ENCODE data around the gene GRID1.

GRID1 gene

GRCh38 chr10:86355571-86356038 lies 11.0 kb downstream of the GRID1 start:
- peak in 56 of 58 donors; percentile 31 to 96 (median 83) for DNase-seq

GRCh38 chr10:86354761-86355540 lies 11.6 kb downstream of the GRID1 start:
- DNase-seq, result peak in 4 of 58 donors; percentile 15 to 41 (median 28)

DNA sequence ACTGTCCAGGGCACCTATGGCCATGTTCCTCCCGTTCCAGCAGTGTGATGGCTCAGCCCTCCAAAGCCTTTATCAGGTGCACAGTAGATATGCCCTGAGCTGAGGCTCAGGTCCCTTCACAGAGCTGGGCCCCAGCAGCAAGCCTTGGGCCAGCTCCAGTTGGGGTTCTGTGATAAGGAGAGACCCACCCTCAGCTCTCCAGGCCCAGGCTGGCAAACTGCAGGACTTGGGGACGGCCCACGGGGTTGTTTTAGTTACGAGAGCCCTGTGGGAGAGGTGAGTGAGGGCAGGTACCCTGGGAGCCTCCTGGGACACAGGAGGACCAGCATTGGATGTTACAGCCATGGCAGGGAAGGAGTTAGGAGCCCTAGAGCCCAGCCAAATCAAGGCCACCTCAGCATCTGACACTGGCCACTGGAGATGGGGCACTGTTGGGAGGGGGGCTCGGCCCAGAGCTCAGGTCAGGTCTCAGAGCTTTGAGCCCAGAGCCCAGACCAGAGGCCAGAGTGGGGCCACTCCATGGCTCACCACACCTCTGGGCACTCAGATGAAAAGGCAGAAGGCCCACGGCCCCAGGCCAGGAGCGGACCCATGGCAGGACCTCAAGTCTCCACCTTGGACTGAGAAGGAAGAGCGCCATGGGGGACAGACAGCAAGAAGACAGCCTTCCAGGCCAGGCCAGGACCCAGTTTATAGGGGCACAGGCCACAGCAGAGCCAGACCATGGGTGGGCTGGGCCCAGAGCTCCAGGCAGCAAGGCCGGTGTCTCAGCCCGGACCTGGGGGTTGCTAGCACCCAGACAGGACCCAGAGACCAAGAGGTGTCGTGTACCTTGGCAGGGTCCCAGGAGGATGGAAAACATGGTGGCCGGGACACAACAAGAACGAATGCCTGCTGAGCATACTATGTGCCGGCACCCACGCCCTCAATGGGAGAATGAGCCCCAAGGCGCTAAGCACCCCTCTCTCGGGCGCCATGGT lies 12.8 kb downstream of the GRID1 start:
- no peak for DNase-seq

DNA sequence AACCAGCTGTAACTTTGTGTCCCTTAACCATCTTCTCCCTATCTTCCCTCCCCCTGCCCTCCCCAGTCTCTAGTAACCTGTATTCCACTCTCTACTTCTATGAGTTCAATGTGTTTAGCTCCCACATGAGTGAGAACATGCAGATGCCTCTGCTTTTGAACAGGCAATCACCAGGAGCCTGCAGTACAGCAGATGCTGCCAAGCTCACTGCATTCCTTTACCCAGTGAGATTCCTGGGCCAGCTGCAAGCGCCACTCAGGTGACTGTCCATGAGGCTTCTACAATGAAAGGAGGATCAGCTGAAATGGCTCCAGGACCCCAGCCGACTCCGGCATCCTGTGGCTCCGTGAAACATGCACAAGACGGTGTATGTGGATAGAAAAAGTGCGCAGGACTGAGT lies 15.7 kb downstream of the GRID1 start:
- DNase-seq, result no peak

DNA sequence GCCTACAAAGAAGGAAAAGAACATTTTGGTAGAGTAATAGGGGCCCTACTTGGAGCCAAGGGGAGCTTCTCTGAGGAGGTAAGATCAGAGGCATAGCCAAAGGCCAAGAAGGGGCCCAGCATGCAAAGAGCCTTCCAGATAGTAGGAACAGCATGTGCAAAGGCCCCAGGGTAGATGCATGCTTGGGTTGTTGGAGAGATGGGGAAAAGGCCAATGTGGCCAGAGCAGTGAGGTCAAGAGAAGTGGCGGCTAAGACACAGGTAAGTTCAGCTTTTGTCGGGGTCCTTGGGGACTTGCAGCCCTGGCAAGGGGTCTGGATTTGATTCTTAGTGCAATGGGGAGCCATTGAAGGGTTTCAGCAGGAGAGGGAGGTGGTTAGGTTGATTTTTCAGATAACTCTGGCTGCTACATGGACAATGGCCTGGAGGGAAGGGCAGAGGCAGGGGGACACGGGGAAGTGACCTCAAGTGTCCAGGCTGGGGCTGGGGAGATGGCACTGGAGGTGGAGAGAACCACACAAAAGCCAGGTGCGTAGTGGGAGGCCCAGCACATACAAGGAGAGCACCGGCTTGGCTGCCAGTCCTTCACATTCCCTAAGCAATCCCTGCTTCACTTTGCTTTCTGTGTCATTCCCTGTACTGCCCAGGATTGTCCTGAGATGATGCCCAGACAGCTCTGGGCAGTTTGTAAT lies 16.5 kb downstream of the GRID1 start:
- DNase-seq, result no peak

DNA sequence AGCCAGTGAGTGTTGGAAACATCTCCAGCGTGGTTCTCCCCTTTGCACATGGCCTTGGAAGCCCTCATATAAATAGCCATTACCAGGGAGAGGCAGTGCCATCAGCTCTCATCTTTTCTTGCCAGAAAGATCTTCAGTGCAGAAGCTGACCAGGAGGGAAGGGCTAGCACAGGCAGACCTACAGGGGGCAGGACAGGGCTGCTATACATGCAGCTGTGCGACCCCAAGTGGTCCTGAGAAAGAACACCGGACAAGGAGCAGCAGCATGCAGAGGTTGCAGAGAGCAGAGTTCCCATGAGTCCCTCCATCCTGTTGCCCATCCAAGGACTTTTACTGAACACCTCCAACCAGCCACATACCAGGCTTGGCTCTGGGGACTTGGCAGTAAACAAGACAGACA lies 17.1 kb downstream of the GRID1 start:
- DNase-seq, result no peak

DNA sequence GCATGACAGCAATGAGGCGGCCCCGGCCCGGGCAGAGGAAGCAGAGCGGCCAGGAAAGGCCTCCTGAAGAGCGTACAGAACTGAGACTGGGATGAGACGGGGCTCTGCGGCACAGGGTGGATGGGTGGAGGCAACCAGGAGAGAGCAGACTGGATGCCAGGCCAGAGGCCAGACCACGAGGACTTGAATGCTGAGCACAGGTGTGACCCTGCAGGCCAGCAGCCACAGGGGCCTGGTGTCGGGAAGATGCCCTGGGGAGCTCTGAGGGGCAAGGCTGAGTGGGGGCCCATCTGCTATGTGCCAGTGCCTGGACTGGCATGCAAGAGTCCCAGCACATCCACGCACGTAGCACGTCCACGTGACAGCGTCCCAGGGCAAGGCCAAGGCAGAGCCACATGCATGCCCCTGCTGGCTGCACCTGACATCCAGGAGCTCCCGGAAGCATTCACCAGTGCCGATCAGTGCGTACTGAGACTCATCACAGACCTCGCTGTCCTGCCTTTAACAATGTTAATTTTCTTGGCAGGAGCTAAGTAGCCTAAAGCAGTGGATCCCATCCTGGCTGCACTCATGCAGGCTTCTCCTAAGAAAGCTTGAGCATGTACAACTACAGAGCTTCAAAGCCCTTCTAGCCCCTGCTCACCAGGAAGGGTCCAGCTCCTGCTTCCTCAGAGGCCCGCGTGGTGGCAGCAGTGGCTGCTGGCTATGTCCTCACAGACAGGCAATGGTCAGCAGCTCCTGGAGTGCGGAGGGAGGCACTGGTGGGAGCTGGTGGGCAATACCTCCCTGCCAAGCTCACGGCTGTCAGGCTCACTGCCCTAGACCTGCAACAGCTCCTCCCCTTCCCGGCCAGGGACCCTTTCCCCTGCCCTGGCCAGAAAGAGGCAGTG lies 18.0 kb downstream of the GRID1 start:
- DNase-seq, result peak in 29 of 58 donors; percentile 9 to 64 (median 31)

DNA sequence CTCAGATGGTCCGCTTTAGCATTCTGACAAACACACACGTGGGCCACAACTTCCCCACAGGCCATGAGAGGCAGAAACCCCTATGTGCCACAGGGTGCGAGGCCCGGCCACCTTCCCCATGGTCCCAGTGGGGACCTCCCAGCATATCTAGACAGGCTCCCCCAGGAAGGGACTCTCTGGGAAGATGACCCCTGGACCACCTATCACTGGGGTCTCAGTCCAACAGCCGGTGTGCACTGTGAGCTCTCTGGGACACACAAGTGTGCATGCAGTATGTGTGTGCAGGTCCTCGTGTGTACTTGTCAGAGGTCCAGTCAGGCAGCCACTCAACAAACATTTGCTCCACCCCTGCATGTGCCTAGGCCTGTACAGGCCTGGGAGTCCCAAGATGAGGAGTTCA lies 18.7 kb downstream of the GRID1 start:
- DNase-seq, result no peak

GRCh38 chr10:86346799-86347665 lies 19.6 kb downstream of the GRID1 start:
- DNase-seq, result no peak

- no peak for DNase-seq
These were observed 20.5 kb downstream of the GRID1 start for GRCh38 chr10:86345859-86346798.

DNA sequence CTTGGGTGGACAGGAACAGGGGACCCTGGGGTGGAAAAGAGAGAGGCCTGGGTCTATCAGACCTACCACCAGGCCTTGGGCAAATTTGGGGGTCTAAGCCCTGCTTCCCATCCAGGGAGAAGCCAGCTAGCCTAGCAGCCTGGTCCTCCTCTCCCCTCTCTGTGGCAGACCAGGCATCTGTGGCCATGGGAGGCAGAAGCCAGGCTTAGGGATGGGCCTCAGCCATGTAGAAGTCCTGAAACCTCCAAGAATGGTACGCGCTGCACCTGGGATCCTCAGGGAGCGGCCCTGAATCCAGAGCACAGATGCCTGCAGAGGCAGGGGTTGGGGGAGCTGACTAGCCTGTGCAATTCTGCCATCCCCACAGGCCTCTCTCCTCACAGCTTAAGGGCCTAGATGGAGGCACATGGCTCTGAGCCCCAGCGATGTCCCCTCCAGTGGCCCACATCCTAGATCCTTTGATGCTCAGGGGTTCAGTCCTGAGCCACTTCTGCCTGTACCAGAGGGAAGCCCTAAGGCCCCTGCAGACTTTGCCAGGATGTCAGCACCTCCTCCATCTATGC lies 21.2 kb downstream of the GRID1 start:
- DNase-seq, result no peak

DNA sequence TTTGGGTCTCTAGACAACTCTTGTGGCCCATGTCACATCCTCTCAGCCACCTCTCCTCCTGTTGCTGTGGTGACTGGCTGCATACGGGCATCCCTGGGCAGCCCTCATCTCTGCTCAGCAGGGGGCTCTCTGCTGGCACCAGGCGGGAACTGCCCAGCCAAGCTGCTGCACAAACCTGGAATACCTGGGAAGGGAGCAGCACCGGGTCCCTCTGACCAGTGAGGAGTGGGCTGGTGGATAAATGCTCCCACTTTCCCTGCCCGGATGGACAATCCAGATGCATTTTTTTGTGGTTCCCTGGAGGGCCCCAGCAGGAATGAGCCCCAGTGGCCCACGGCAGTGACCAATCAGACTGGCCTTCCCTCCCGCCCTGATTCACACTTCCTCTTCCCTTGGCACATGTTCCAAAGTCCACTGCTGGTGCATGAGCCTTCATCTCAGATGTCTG lies 21.9 kb downstream of the GRID1 start:
- no peak for DNase-seq

DNA sequence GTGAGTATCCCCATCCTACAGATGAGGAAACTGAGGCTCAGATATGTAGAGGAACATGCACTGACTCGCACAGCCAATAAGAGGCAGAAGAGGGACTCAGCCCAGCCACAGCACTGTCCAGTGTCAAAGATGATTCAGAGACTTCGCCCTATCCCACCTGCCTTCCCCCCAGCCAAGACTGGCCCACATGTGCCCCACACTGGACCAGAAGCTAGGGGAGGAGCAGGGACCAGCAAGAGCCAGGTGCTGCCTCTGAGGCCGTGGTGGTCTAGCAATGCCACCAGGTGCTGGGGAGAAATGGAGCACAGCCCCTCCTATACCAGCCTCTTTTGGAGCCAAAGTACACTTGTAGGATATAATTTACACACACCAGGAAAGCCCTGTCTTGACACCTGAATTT lies 22.3 kb downstream of the GRID1 start:
- no peak for DNase-seq

DNA sequence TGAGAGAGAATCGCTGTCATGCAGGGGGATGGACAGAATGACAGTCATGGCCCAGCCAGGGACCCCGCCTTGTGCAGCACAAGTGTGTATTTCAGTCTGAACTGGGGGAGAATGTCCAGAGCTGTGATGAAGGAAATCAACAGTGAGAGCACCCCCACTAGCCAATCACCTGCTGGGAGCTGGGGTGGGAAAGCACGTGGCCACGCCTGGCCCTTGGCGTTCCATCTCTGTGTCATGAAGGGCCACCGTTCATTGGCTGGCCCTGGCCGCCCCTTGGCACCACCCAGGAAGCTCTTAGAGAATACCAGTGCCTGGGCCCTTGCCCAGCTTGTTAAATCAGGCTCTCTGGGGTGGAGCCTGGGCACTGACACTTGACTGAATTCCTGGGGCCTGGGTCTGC lies 22.8 kb downstream of the GRID1 start:
- DNase-seq, result peak in 22 of 58 donors; percentile 11 to 69 (median 36)

- DNase-seq, result peak in 7 of 58 donors; percentile 19 to 61 (median 23)
These were observed 24.3 kb downstream of the GRID1 start for GRCh38 chr10:86342111-86342863.

- peak in 1 of 58 donors; percentile 24 for DNase-seq
These were observed 25.2 kb downstream of the GRID1 start for GRCh38 chr10:86341361-86341811.

DNA sequence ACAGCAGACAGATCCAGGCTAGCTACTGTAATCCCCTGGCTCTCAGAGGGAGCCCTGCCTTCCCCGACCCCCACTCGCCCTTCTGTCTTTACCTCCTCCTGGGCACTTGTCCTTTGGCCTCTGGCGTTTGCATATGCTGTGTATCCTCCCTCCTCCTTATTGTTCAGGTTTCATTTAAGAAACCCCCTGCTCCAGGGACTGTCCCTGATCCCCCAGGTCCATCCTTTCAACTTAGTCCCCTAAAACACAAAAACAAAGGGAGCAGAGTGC lies 25.7 kb downstream of the GRID1 start:
- DNase-seq, result no peak
